BLaER1 treated with 17β-estradiol and CSF1 and Interleukin-3, amounts not matched to agents 10 nM and 100 nM (cell line): ENCODE measurements around the gene GPATCH2.
A peak's percentile ranks its signal among the peaks of the same experiment; 100 is the strongest.

Experiments
- H3K27ac ChIP-seq, 11 experiments: shearing (Covaris generic); formaldehyde crosslinking; 2 replicates each; pipeline ENCODE4 v1.8.1; 2022
- H3K27me3 ChIP-seq, 11 experiments: shearing (Covaris generic); formaldehyde crosslinking; 2 replicates each; pipeline ENCODE4 v1.8.1; 2022
- H3K36me3 ChIP-seq, 11 experiments: shearing (Covaris generic); formaldehyde crosslinking; 2 replicates each; pipeline ENCODE4 v1.8.1; 2022
- H3K4me1 ChIP-seq, 10 experiments: shearing (Covaris generic); formaldehyde crosslinking; 2 replicates each; pipeline ENCODE4 v1.8.1; 2022
- H3K4me2 ChIP-seq, 11 experiments: shearing (Covaris generic); formaldehyde crosslinking; 2 replicates each; pipeline ENCODE4 v1.8.1; 2022
- H3K4me3 ChIP-seq, 10 experiments: shearing (Covaris generic); formaldehyde crosslinking; 2 replicates each; pipeline ENCODE4 v1.8.1; 2022
- H3K9ac ChIP-seq, 11 experiments: shearing (Covaris generic); formaldehyde crosslinking; 2 replicates each; pipeline ENCODE4 v1.8.1; 2022
- H3K9me3 ChIP-seq, 11 experiments: shearing (Covaris generic); formaldehyde crosslinking; replicated peaks in 1 of 11; 2 replicates each; pipeline ENCODE4 v1.8.1; 2022
- H4K20me1 ChIP-seq, 11 experiments: shearing (Covaris generic); formaldehyde crosslinking; 2 replicates each; pipeline ENCODE4 v1.8.1; 2022
- Cebpa-rat ChIP-seq, 11 experiments: shearing (Covaris generic); IDR thresholded peaks; 2 replicates each; pipeline ENCODE4 v1.8.1; 2022

GPATCH2 gene

GRCh38 chr1:217642455-217642854, 11.6 kb upstream of the GPATCH2 start:
- Histone ChIP-seq H3K27ac (no peak overlapping the region), H3K36me3 (no peaks in the 10 kb centered on the region), H3K27me3 (no peaks in the 10 kb centered on the region), H3K9ac (no peak overlapping the region), H3K4me3 (no peak overlapping the region), H4K20me1 (no peaks in the 10 kb centered on the region), H3K9me3 (no peaks in the 10 kb centered on the region), H3K4me2 (no peak overlapping the region), H3K4me1 (no peaks in the 10 kb centered on the region)
- no peak for TF ChIP-seq Cebpa-rat (IDR thresholded peaks at IDR 0.05)

GRCh38 chr1:217627431-217627830, 3.5 kb downstream of the GPATCH2 start:
- TF ChIP-seq Cebpa-rat (IDR thresholded peaks at IDR 0.05), result no peak
- no peaks in the 10 kb centered on the region; a peak in 1 of 22 replicates for H3K9me3 ChIP-seq
- peaks cover 0 to 38% (median 10%) of the 10 kb centered on the region in 11 experiments; a peak in 11 of 22 replicates for H4K20me1 ChIP-seq
- no peak overlapping the region for H3K4me3 ChIP-seq
- H3K36me3 ChIP-seq, result peaks cover 0 to 25% (median 5%) of the 10 kb centered on the region in 11 experiments; a peak in 5 of 22 replicates
- H3K27me3 ChIP-seq, result no peaks in the 10 kb centered on the region
- H3K9ac ChIP-seq, result no peak overlapping the region
- no peak overlapping the region for H3K27ac ChIP-seq
- H3K4me2 ChIP-seq, result peak overlapping the region in 2 of 11 experiments; percentile 12 to 31; a peak in 3 of 22 replicates
- H3K4me1 ChIP-seq, result peaks cover 9 to 33% (median 20%) of the 10 kb centered on the region in 10 experiments

- no peak overlapping the region for H3K4me2 ChIP-seq
Measured at GRCh38 chr1:217626321-217626720, 4.6 kb downstream of the GPATCH2 start.

GRCh38 chr1:217622042-217622441, 8.8 kb downstream of the GPATCH2 start:
- Histone ChIP-seq H3K4me1 (peaks cover 0 to 8% (median 0%) of the 10 kb centered on the region in 10 experiments; a peak in 4 of 20 replicates), H3K27ac (no peak overlapping the region), H3K4me3 (no peak overlapping the region), H3K27me3 (no peaks in the 10 kb centered on the region), H4K20me1 (peaks cover 0 to 50% (median 14%) of the 10 kb centered on the region in 11 experiments; a peak in 14 of 22 replicates), H3K36me3 (peaks cover 22 to 59% (median 31%) of the 10 kb centered on the region in 11 experiments), H3K9ac (no peak overlapping the region), H3K9me3 (no peaks in the 10 kb centered on the region), H3K4me2 (no peak overlapping the region)
- no peak for TF ChIP-seq Cebpa-rat (IDR thresholded peaks at IDR 0.05)

More at GRCh38 chr1:217626321-217626720, 4.6 kb downstream of the GPATCH2 start:
- Histone ChIP-seq H3K27me3 (no peaks in the 10 kb centered on the region), H3K9ac (no peak overlapping the region), H4K20me1 (peaks cover 0 to 49% (median 10%) of the 10 kb centered on the region in 11 experiments; a peak in 12 of 22 replicates), H3K9me3 (no peaks in the 10 kb centered on the region), H3K36me3 (peaks cover 0 to 26% (median 5%) of the 10 kb centered on the region in 11 experiments; a peak in 6 of 22 replicates), H3K4me1 (peaks cover 9 to 33% (median 19%) of the 10 kb centered on the region in 10 experiments), H3K27ac (no peak overlapping the region), H3K4me3 (no peak overlapping the region)
- no peak for TF ChIP-seq Cebpa-rat (IDR thresholded peaks at IDR 0.05)

- Histone ChIP-seq H3K4me3 (no peak overlapping the region), H3K9ac (no peak overlapping the region), H3K4me1 (peaks cover 0 to 8% (median 0%) of the 10 kb centered on the region in 10 experiments; a peak in 3 of 20 replicates), H4K20me1 (peaks cover 0 to 52% (median 14%) of the 10 kb centered on the region in 11 experiments; a peak in 13 of 22 replicates), H3K27ac (no peak overlapping the region), H3K36me3 (peaks cover 23 to 65% (median 30%) of the 10 kb centered on the region in 11 experiments), H3K4me2 (no peak overlapping the region), H3K9me3 (no peaks in the 10 kb centered on the region), H3K27me3 (no peaks in the 10 kb centered on the region)
- TF ChIP-seq Cebpa-rat (IDR thresholded peaks at IDR 0.05), result no peak
Measured at GRCh38 chr1:217620814-217621213, 10.1 kb downstream of the GPATCH2 start.

GRCh38 chr1:217617126-217617525, 13.8 kb downstream of the GPATCH2 start:
- H3K4me2 ChIP-seq, result no peak overlapping the region
- peaks cover 0 to 52% (median 10%) of the 10 kb centered on the region in 11 experiments; a peak in 11 of 22 replicates for H4K20me1 ChIP-seq
- H3K4me1 ChIP-seq, result peaks cover 0 to 8% (median 0%) of the 10 kb centered on the region in 10 experiments; a peak in 4 of 20 replicates
- no peak overlapping the region for H3K27ac ChIP-seq
- H3K9me3 ChIP-seq, result no peaks in the 10 kb centered on the region
- H3K9ac ChIP-seq, result no peak overlapping the region
- H3K36me3 ChIP-seq, result peaks cover 18 to 59% (median 32%) of the 10 kb centered on the region in 11 experiments
- no peaks in the 10 kb centered on the region for H3K27me3 ChIP-seq
- no peak for TF ChIP-seq Cebpa-rat (IDR thresholded peaks at IDR 0.05)
- H3K4me3 ChIP-seq, result no peak overlapping the region

- peak overlapping the region in 1 of 11 experiments; percentile 4; a peak in 1 of 22 replicates for H3K4me2 ChIP-seq
- peaks cover 0 to 36% (median 3%) of the 10 kb centered on the region in 11 experiments; a peak in 7 of 22 replicates for H4K20me1 ChIP-seq
- no peak overlapping the region for H3K4me3 ChIP-seq
- H3K4me1 ChIP-seq, result peaks cover 0 to 8% (median 0%) of the 10 kb centered on the region in 10 experiments; a peak in 4 of 20 replicates
- no peak overlapping the region for H3K9ac ChIP-seq
- H3K36me3 ChIP-seq, result peaks cover 25 to 71% (median 42%) of the 10 kb centered on the region in 11 experiments
- H3K9me3 ChIP-seq, result no peaks in the 10 kb centered on the region
- H3K27me3 ChIP-seq, result no peaks in the 10 kb centered on the region
- no peak overlapping the region for H3K27ac ChIP-seq
- no peak for TF ChIP-seq Cebpa-rat (IDR thresholded peaks at IDR 0.05)
Measured at GRCh38 chr1:217614200-217614712, 16.6 kb downstream of the GPATCH2 start.

- TF ChIP-seq Cebpa-rat (IDR thresholded peaks at IDR 0.05), result no peak
- H3K27me3 ChIP-seq, result no peaks in the 10 kb centered on the region
Measured at GRCh38 chr1:217605390-217605789, 25.5 kb downstream of the GPATCH2 start.

GRCh38 chr1:217602380-217602779, 28.5 kb downstream of the GPATCH2 start:
- H4K20me1 ChIP-seq, result peaks cover 0 to 5% (median 0%) of the 10 kb centered on the region in 11 experiments; a peak in 2 of 22 replicates
- peaks cover 11 to 66% (median 20%) of the 10 kb centered on the region in 11 experiments; a peak in 20 of 22 replicates for H3K36me3 ChIP-seq
- no peaks in the 10 kb centered on the region for H3K4me1 ChIP-seq
- H3K9me3 ChIP-seq, result no peaks in the 10 kb centered on the region
- H3K9ac ChIP-seq, result no peak overlapping the region
- no peaks in the 10 kb centered on the region for H3K27me3 ChIP-seq
- no peak overlapping the region for H3K4me2 ChIP-seq
- no peak for TF ChIP-seq Cebpa-rat (IDR thresholded peaks at IDR 0.05)
- no peak overlapping the region for H3K27ac ChIP-seq
- no peak overlapping the region for H3K4me3 ChIP-seq

More at GRCh38 chr1:217605390-217605789, 25.5 kb downstream of the GPATCH2 start:
- no peak overlapping the region for H3K27ac ChIP-seq
- no peaks in the 10 kb centered on the region for H3K9me3 ChIP-seq
- H3K4me2 ChIP-seq, result no peak overlapping the region
- no peak overlapping the region for H3K4me3 ChIP-seq
- peaks cover 21 to 69% (median 38%) of the 10 kb centered on the region in 11 experiments for H3K36me3 ChIP-seq
- peaks cover 0 to 5% (median 0%) of the 10 kb centered on the region in 11 experiments; a peak in 2 of 22 replicates for H4K20me1 ChIP-seq
- H3K4me1 ChIP-seq, result no peaks in the 10 kb centered on the region
- no peak overlapping the region for H3K9ac ChIP-seq
